ENCODE measurements around the gene EML2.

- TF ChIP-seq EZH2phosphoT487 (IDR thresholded peaks at IDR 0.05; ENCODE audit: low read depth, severe bottlenecking, unreplicated experiment) (no peak), CTCF (IDR thresholded peaks at IDR 0.05; ENCODE audit: poor library complexity) (no peak), EZH2 (IDR thresholded peaks at IDR 0.05; ENCODE audit: borderline replicate concordance) (no peak)
These were observed 31.7 kb upstream of the EML2 start for GRCh38 chr19:45670670-45671453.

Data from hepatocyte (in vitro differentiated cells).